Caco-2 (cell line): ENCODE data around the gene BRAT1. TPM values are rescaled to one million over a fixed set of nuclear protein-coding genes. Genes with fewer than 3 reads are reported as not detected.

Experiments used
- BruUV-seq: library from RNA; stranded (reverse); fragments of 400-500 nt; replicated peaks from 2 replicates; lab custom pipeline; 2021; lab: Mats Ljungman, UMichigan
- CTCF ChIA-PET: fragments of 300-600 bp; sonication (Branson Sonifier 250); formaldehyde crosslinking; loops from one replicate; lab custom pipeline; 2022; ENCODE audit warnings: antibody characterized with exemption; lab: Charles Lee
- POLR2A ChIA-PET: fragments of 300-600 bp; sonication (Branson Sonifier 250); formaldehyde crosslinking; loops from one replicate; lab custom pipeline; 2022; ENCODE audit warnings: antibody characterized with exemption; lab: Charles Lee
- DNase-seq, 2 experiments: peaks; one replicate each; pipeline versions ENCODE4 v3.0.0 to v3.0.0-alpha.2; 2020 to 2022
- H3K27me3 ChIP-seq: replicated peaks from 2 replicates; pipeline ENCODE4 v1.6.0; 2011; ENCODE audit warnings: low read length; ENCODE audit not compliant: control insufficient read depth, insufficient read depth
- H3K36me3 ChIP-seq: 2 replicates; pipeline ENCODE4 v1.5.1; 2011; ENCODE audit warnings: low read length; ENCODE audit not compliant: control insufficient read depth, insufficient read depth
- H3K4me1 ChIP-seq: fragments of 250-450 bp; sonication (Bioruptor Pico); 2 replicates; pipeline ENCODE4 v1.5.1; 2020; ENCODE audit warnings: mild to moderate bottlenecking
- H3K4me3 ChIP-seq: 2 replicates; pipeline ENCODE4 v1.5.1; 2011; ENCODE audit warnings: low read depth, mild to moderate bottlenecking, control low read depth, low read length
- H3K9me3 ChIP-seq: fragments of 250-450 bp; sonication (Bioruptor Pico); 2 replicates; pipeline ENCODE4 v1.5.1; 2020; ENCODE audit warnings: mild to moderate bottlenecking, moderate library complexity
- H3K27ac Mint-ChIP-seq: one replicate; pipeline ENCODE4 v1.8.0; 2022; ENCODE audit warnings: mixed read lengths; ENCODE audit not compliant: unreplicated experiment
- H3K27me3 Mint-ChIP-seq: one replicate; pipeline ENCODE4 v1.8.0; 2022; ENCODE audit warnings: mixed read lengths; ENCODE audit not compliant: insufficient read depth, unreplicated experiment
- H3K36me3 Mint-ChIP-seq: one replicate; pipeline ENCODE4 v1.8.0; 2022; ENCODE audit warnings: mild to moderate bottlenecking, mixed read lengths; ENCODE audit not compliant: insufficient read depth, unreplicated experiment
- H3K4me1 Mint-ChIP-seq: one replicate; pipeline ENCODE4 v1.8.0; 2022; ENCODE audit warnings: low read depth, mixed read lengths; ENCODE audit not compliant: unreplicated experiment
- H3K4me3 Mint-ChIP-seq: one replicate; pipeline ENCODE4 v1.8.0; 2022; ENCODE audit warnings: mild to moderate bottlenecking, moderate library complexity, mixed read lengths; ENCODE audit not compliant: unreplicated experiment
- H3K9me3 Mint-ChIP-seq: one replicate; pipeline ENCODE4 v1.8.0; 2022; ENCODE audit warnings: mixed read lengths; ENCODE audit not compliant: unreplicated experiment
- intact Hi-C: fragments of 100-400 bp; cut with micrococcal nuclease; formaldehyde crosslinking; loops from one replicate; pipeline ENCODE4 v1.10.0; 2022; ENCODE audit not compliant: unreplicated experiment
- total RNA-seq: library from RNA; stranded (reverse); gene quantifications from 2 replicates; pipeline ENCODE4 v1.2.3, GENCODE V29; 2022
- TF ChIP-seq, protein P1 (sequence below), 2 experiments: fragments of 200-600 bp in 1 of 2; IDR thresholded peaks; 1 replicate in 1 of 2; 2 replicates in 1 of 2; pipeline versions ENCODE4 v1.5.1 to v1.8.0; 2011 to 2022; ENCODE audit warnings: antibody characterized with exemption in 1 of 2, control low read depth in 1 of 2, inconsistent platforms in 1 of 2, low read depth in 1 of 2, low read length in 1 of 2, mild to moderate bottlenecking in 1 of 2, moderate library complexity in 1 of 2; ENCODE audit not compliant: insufficient read depth in 1 of 2, severe bottlenecking in 1 of 2, unreplicated experiment in 1 of 2

The BRAT1 gene
- total RNA-seq, 1 experiment from 2014 or later, result 33.5 TPM

GRCh38 chr7:2603044-2603965, 48.0 kb upstream of the BRAT1 start:
- H3K4me1 Mint-ChIP-seq, result no peaks in the 10 kb centered on the region
- intact Hi-C loops, result no loop called here
- Histone ChIP-seq H3K27me3 (no peaks in the 10 kb centered on the region), H3K4me3 (no peak overlapping the region), H3K36me3 (no peaks in the 10 kb centered on the region; the same call in none of the 2 replicates), H3K9me3 (no peaks in the 10 kb centered on the region), H3K4me1 (no peaks in the 10 kb centered on the region)
- no peaks in the 10 kb centered on the region for H3K27me3 Mint-ChIP-seq
- CTCF ChIA-PET, result interaction anchor here (0.7 kb wide), 1 partner anchor 227 kb away, joined by 3 read pairs; no protein-coding TSS in a partner anchor
- H3K4me3 Mint-ChIP-seq, result no peak overlapping the region
- TF ChIP-seq, protein P1, sequence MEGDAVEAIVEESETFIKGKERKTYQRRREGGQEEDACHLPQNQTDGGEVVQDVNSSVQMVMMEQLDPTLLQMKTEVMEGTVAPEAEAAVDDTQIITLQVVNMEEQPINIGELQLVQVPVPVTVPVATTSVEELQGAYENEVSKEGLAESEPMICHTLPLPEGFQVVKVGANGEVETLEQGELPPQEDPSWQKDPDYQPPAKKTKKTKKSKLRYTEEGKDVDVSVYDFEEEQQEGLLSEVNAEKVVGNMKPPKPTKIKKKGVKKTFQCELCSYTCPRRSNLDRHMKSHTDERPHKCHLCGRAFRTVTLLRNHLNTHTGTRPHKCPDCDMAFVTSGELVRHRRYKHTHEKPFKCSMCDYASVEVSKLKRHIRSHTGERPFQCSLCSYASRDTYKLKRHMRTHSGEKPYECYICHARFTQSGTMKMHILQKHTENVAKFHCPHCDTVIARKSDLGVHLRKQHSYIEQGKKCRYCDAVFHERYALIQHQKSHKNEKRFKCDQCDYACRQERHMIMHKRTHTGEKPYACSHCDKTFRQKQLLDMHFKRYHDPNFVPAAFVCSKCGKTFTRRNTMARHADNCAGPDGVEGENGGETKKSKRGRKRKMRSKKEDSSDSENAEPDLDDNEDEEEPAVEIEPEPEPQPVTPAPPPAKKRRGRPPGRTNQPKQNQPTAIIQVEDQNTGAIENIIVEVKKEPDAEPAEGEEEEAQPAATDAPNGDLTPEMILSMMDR (IDR thresholded peaks at IDR 0.05; ENCODE audit: insufficient read depth in 1 of 2, low read depth in 1 of 2, low read length in 1 of 2, severe bottlenecking in 1 of 2, unreplicated experiment in 1 of 2), result no peak
- peaks cover 11% of the 10 kb centered on the region for H3K36me3 Mint-ChIP-seq
- POLR2A ChIA-PET, result no interaction called here
- H3K27ac Mint-ChIP-seq, result no peak overlapping the region
- DNase-seq, result no peak
- no TSS peak for BruUV-seq
- H3K9me3 Mint-ChIP-seq, result no peaks in the 10 kb centered on the region

DNA sequence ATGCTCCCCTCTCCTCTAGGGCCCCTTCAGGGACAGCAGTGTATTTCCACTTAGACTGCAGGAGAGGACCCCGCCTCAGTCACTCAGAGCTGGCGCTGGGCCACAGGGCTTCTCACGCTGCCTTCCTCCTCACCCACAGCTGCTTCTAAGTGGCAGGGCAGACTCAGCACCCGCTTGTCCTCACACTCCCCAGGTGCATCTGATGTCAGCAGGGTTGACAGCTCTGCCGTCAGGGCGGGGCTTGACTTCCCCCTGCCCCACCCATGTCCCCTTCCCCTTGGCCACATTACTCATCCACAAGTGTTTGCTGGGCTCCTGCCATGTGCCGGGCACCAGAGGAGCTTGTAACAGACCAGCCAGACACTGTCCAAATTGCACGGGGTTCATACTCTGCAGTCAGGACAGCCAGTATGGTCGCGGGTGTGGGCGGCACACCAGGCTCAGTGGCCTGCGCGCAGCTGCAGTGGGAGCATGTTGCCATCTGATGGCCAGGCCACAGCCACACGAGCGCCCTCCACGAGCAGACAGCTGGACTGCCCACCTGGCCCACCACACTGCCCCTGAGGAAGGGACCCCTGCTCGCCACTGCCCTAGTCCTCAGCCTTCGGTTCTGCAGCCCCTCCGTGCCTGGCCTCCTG, 47.2 kb upstream of the BRAT1 start:
- BruUV-seq, result no TSS peak
- H3K4me3 Mint-ChIP-seq, result no peak overlapping the region
- H3K9me3 Mint-ChIP-seq, result no peaks in the 10 kb centered on the region
- DNase-seq, result no peak
- Histone ChIP-seq H3K9me3 (no peaks in the 10 kb centered on the region), H3K36me3 (no peaks in the 10 kb centered on the region; the same call in none of the 2 replicates), H3K4me1 (no peaks in the 10 kb centered on the region), H3K27me3 (no peaks in the 10 kb centered on the region), H3K4me3 (no peak overlapping the region)
- H3K36me3 Mint-ChIP-seq, result peaks cover 11% of the 10 kb centered on the region
- H3K4me1 Mint-ChIP-seq, result no peaks in the 10 kb centered on the region
- no peaks in the 10 kb centered on the region for H3K27me3 Mint-ChIP-seq
- ChIA-PET POLR2A (interaction anchor here (0.5 kb wide), 1 partner anchor 47 kb away, joined by 3 read pairs; no protein-coding TSS in a partner anchor), CTCF (no interaction called here)
- intact Hi-C loops, result no loop called here
- H3K27ac Mint-ChIP-seq, result no peak overlapping the region
- TF ChIP-seq, protein P1 (IDR thresholded peaks at IDR 0.05; ENCODE audit: insufficient read depth in 1 of 2, low read depth in 1 of 2, low read length in 1 of 2, severe bottlenecking in 1 of 2, unreplicated experiment in 1 of 2), result no peak

DNA sequence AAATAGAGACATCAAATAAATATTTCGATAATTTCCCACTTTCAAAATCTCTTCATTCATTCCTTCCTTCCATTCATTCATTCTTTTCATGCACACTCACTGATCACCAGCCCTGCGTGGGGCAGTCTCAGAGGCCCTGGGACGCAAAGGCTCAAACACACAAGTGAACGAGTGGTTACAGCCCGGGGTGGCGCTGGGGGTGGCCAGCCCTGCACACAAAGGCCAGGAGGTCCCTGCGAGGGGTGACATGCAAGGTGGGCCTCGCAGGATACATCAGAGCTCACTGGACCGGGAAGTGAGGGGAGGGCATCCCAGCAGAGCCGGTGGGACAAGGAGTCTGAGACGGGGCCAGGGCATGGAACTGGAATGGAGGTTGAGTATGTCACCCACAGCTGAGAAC, 46.6 kb upstream of the BRAT1 start:
- ChIA-PET POLR2A (no interaction called here), CTCF (no interaction called here)
- Histone ChIP-seq H3K36me3 (no peaks in the 10 kb centered on the region; the same call in none of the 2 replicates), H3K27me3 (no peaks in the 10 kb centered on the region), H3K4me1 (no peaks in the 10 kb centered on the region), H3K9me3 (no peaks in the 10 kb centered on the region), H3K4me3 (no peak overlapping the region)
- no peak overlapping the region for H3K4me3 Mint-ChIP-seq
- H3K36me3 Mint-ChIP-seq, result peaks cover 11% of the 10 kb centered on the region
- no peak for DNase-seq
- H3K27ac Mint-ChIP-seq, result no peak overlapping the region
- TF ChIP-seq, protein P1 (IDR thresholded peaks at IDR 0.05; ENCODE audit: insufficient read depth in 1 of 2, low read depth in 1 of 2, low read length in 1 of 2, severe bottlenecking in 1 of 2, unreplicated experiment in 1 of 2), result no peak
- intact Hi-C loops, result no loop called here
- no TSS peak for BruUV-seq
- no peaks in the 10 kb centered on the region for H3K4me1 Mint-ChIP-seq
- no peaks in the 10 kb centered on the region for H3K9me3 Mint-ChIP-seq
- H3K27me3 Mint-ChIP-seq, result no peaks in the 10 kb centered on the region
